CD14-positive monocyte (primary cell): ENCODE measurements around the gene SHQ1. TPM values are rescaled to one million over a fixed set of nuclear protein-coding genes. Genes with fewer than 3 reads are reported as not detected.

Experiments used
- DNase-seq, 3 donors: peaks; one replicate each; pipeline ENCODE4 v3.0.0-alpha.2; 2011 to 2022
- H2AFZ ChIP-seq: 2 replicates; pipeline ENCODE4 v1.6.0; 2012; ENCODE audit warnings: mild to moderate bottlenecking, low read depth, low read length, inconsistent platforms; ENCODE audit not compliant: insufficient read depth, poor library complexity, severe bottlenecking
- H3K27ac ChIP-seq, 2 donors: 1 replicate in 1 of 2; 2 replicates in 1 of 2; pipeline ENCODE4 v1.5.1; 2012 to 2013; ENCODE audit warnings: low read length in 2 of 2, control low read depth in 1 of 2, inconsistent platforms in 1 of 2, low read depth in 1 of 2, mild to moderate bottlenecking in 1 of 2
- H3K27me3 ChIP-seq, 2 donors: one replicate each; pipeline versions ENCODE4 v1.6.0 to v1.6.1; 2011 to 2013; ENCODE audit warnings: low read length in 2 of 2; ENCODE audit not compliant: control insufficient read depth in 2 of 2, insufficient read depth in 2 of 2
- H3K36me3 ChIP-seq, 2 donors: replicated peaks in 1 of 2; 1 replicate in 1 of 2; 2 replicates in 1 of 2; pipeline versions ENCODE4 v1.5.1 to v1.6.1; 2012 to 2013; ENCODE audit warnings: low read length in 2 of 2, control low read depth in 1 of 2, inconsistent platforms in 1 of 2, mild to moderate bottlenecking in 1 of 2; ENCODE audit not compliant: insufficient read depth in 2 of 2, control insufficient read depth in 1 of 2
- H3K4me1 ChIP-seq, 2 donors: 1 replicate in 1 of 2; 2 replicates in 1 of 2; pipeline versions ENCODE4 v1.5.1 to v1.6.1; 2012 to 2013; ENCODE audit warnings: low read length in 2 of 2, control low read depth in 1 of 2, inconsistent platforms in 1 of 2, mild to moderate bottlenecking in 1 of 2, moderate library complexity in 1 of 2; ENCODE audit not compliant: insufficient read depth in 2 of 2, control insufficient read depth in 1 of 2
- H3K4me2 ChIP-seq: replicated peaks from 2 replicates; pipeline ENCODE3; 2012; ENCODE audit warnings: low read length, moderate library complexity, mild to moderate bottlenecking; ENCODE audit not compliant: poor library complexity, severe bottlenecking; ENCODE audit errors: extremely low read depth
- H3K4me3 ChIP-seq, 3 experiments: fragments of 200-600 bp in 1 of 3; sonication (generic) in 1 of 3; replicated peaks in 1 of 3; 1 replicate in 2 of 3; 2 replicates in 1 of 3; pipeline ENCODE4 v1.5.1; 2011 to 2013; ENCODE audit warnings: low read length in 3 of 3, mild to moderate bottlenecking in 3 of 3, control low read depth in 2 of 3, low read depth in 2 of 3, inconsistent platforms in 1 of 3, moderate library complexity in 1 of 3
- H3K79me2 ChIP-seq: 2 replicates; pipeline ENCODE4 v1.6.0; 2012; ENCODE audit warnings: mild to moderate bottlenecking, control low read depth, inconsistent platforms, low read length, moderate library complexity; ENCODE audit not compliant: insufficient read depth
- H3K9ac ChIP-seq: 2 replicates; pipeline ENCODE4 v1.6.0; 2017; ENCODE audit warnings: low read length, mild to moderate bottlenecking; ENCODE audit not compliant: insufficient read depth, poor library complexity, severe bottlenecking
- H3K9me3 ChIP-seq, 2 donors: replicated peaks in 1 of 2; 1 replicate in 1 of 2; 2 replicates in 1 of 2; pipeline versions ENCODE4 v1.5.1 to v1.6.1; 2012 to 2013; ENCODE audit warnings: low read length in 2 of 2, control low read depth in 1 of 2; ENCODE audit not compliant: control insufficient read depth in 1 of 2, insufficient read depth in 1 of 2
- H4K20me1 ChIP-seq: 2 replicates; pipeline ENCODE4 v1.6.0; 2012; ENCODE audit warnings: mild to moderate bottlenecking, low read length, control low read depth, moderate library complexity; ENCODE audit not compliant: insufficient read depth
- H3K27ac Mint-ChIP-seq, 7 donors: one replicate each; pipeline ENCODE4 v1.8.0; 2020; ENCODE audit warnings: mild to moderate bottlenecking in 7 of 7, mixed read lengths in 7 of 7, moderate library complexity in 6 of 7, inconsistent platforms in 2 of 7
- H3K27me3 Mint-ChIP-seq, 3 donors: one replicate each; pipeline ENCODE4 v1.8.0; 2021 to 2022; ENCODE audit warnings: low read depth in 3 of 3, mild to moderate bottlenecking in 3 of 3, mixed read lengths in 3 of 3, moderate library complexity in 3 of 3, inconsistent platforms in 1 of 3
- H3K36me3 Mint-ChIP-seq, 2 donors: one replicate each; pipeline ENCODE4 v1.8.0; 2020; ENCODE audit warnings: mixed read lengths in 2 of 2, inconsistent platforms in 1 of 2, mild to moderate bottlenecking in 1 of 2
- H3K4me1 Mint-ChIP-seq: one replicate; pipeline ENCODE4 v1.8.0; 2020; ENCODE audit warnings: mild to moderate bottlenecking, mixed read lengths
- H3K4me3 Mint-ChIP-seq, 2 donors: one replicate each; pipeline ENCODE4 v1.8.0; 2020; ENCODE audit warnings: mild to moderate bottlenecking in 2 of 2, mixed read lengths in 2 of 2, moderate library complexity in 1 of 2
- H3K9me3 Mint-ChIP-seq, 7 donors: one replicate each; pipeline ENCODE4 v1.8.0; 2020 to 2022; ENCODE audit warnings: mixed read lengths in 7 of 7, mild to moderate bottlenecking in 6 of 7, moderate library complexity in 6 of 7, inconsistent platforms in 2 of 7
- WGBS: methylation state at CpG from one replicate; pipeline ENCODE4 v1.1.5; 2013; ENCODE audit warnings: missing lambda C conversion rate; ENCODE audit not compliant: insufficient coverage; 5-methylcytosine and 5-hydroxymethylcytosine counted together
- intact Hi-C, 2 donors: fragments of 100-400 bp; cut with micrococcal nuclease; formaldehyde crosslinking; loops; one replicate each; pipeline versions ENCODE4 v1.15.0 to v1.15.1; 2023
- polyA plus RNA-seq, 3 donors: library from polyadenylated mRNA; depleted of rRNA in 1 of 3; unstranded in 2 of 3; stranded (reverse) in 1 of 3; fragments of 300-500 nt in 2 of 3; fragments of >200 nt in 1 of 3; fragmentation: Illumina TruSeq in 2 of 3; gene quantifications; 1 replicate in 2 of 3; 2 replicates in 1 of 3; pipeline ENCODE4 v1.2.3, GENCODE V29; 2012 to 2021
- TF ChIP-seq, protein P1 (sequence below): fragments of 200-600 bp; IDR thresholded peaks from one replicate; pipeline ENCODE4 v1.8.0; 2022; ENCODE audit warnings: antibody characterized with exemption, mild to moderate bottlenecking

SHQ1 gene
- polyA plus RNA-seq, 3 donors, result 3.5 to 31.6 (median 8.2) TPM

- Histone ChIP-seq H2AFZ (no peak overlapping the region), H3K4me1 (no peaks in the 10 kb centered on the region), H3K27me3 (no peaks in the 10 kb centered on the region), H3K79me2 (no peaks in the 10 kb centered on the region), H3K9me3 (no peaks in the 10 kb centered on the region), H3K4me2 (no peak overlapping the region), H3K27ac (no peak overlapping the region), H3K9ac (no peak overlapping the region), H3K4me3 (no peak overlapping the region), H3K36me3 (peaks cover 3 to 46% of the 10 kb centered on the region in 2 donors), H4K20me1 (no peaks in the 10 kb centered on the region)
- H3K27me3 Mint-ChIP-seq, result peaks cover 0 to 9% (median 6%) of the 10 kb centered on the region in 3 donors
- no peak overlapping the region for H3K27ac Mint-ChIP-seq
- no peak for DNase-seq
- intact Hi-C loops, result no loop called here
- no peaks in the 10 kb centered on the region for H3K9me3 Mint-ChIP-seq
- TF ChIP-seq, protein P1, sequence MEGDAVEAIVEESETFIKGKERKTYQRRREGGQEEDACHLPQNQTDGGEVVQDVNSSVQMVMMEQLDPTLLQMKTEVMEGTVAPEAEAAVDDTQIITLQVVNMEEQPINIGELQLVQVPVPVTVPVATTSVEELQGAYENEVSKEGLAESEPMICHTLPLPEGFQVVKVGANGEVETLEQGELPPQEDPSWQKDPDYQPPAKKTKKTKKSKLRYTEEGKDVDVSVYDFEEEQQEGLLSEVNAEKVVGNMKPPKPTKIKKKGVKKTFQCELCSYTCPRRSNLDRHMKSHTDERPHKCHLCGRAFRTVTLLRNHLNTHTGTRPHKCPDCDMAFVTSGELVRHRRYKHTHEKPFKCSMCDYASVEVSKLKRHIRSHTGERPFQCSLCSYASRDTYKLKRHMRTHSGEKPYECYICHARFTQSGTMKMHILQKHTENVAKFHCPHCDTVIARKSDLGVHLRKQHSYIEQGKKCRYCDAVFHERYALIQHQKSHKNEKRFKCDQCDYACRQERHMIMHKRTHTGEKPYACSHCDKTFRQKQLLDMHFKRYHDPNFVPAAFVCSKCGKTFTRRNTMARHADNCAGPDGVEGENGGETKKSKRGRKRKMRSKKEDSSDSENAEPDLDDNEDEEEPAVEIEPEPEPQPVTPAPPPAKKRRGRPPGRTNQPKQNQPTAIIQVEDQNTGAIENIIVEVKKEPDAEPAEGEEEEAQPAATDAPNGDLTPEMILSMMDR, result no peak
- no peak overlapping the region for H3K4me3 Mint-ChIP-seq
- peaks cover 4% of the 10 kb centered on the region for H3K4me1 Mint-ChIP-seq
- 44% methylated on average over 1 of the region's 1 CpG for WGBS
- H3K36me3 Mint-ChIP-seq, result peaks cover 26 to 51% of the 10 kb centered on the region in 2 donors
Measured at GRCh38 chr3:72768936-72769335, 79.3 kb downstream of the SHQ1 start.

DNA sequence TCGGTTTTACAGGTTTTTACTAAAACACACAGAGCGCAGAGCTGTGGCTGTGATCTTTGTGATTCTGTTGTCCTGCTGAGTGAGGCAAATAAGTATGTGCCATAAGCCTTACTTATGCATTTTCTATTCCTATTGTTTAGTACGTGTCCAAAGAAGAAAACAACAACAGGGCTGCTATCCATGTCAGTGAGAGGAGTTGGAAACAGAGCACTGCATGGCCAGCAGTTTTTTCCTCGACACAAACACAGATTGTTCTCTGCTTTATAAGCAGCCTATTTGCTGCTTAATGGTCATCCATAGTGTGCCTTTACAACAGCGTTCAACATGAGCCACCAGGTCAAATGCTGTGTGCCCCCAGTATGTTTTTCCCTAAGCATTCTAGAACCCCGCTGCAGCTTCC lies 79.8 kb downstream of the SHQ1 start:
- DNase-seq, result no peak
- H3K4me1 ChIP-seq, result no peaks in the 10 kb centered on the region
- H4K20me1 ChIP-seq, result no peaks in the 10 kb centered on the region
- Mint-ChIP-seq H3K36me3 (peaks cover 31 to 55% of the 10 kb centered on the region in 2 donors), H3K27ac (no peak overlapping the region), H3K4me3 (no peak overlapping the region), H3K9me3 (no peaks in the 10 kb centered on the region), H3K4me1 (peaks cover 7% of the 10 kb centered on the region), H3K27me3 (peaks cover 0 to 9% (median 6%) of the 10 kb centered on the region in 3 donors)
- no peak overlapping the region for H3K4me3 ChIP-seq
- WGBS, result 92% methylated on average over 3 of the region's 6 CpGs
- H3K27ac ChIP-seq, result no peak overlapping the region
- no peak overlapping the region for H2AFZ ChIP-seq
- H3K4me2 ChIP-seq, result no peak overlapping the region
- TF ChIP-seq, protein P1, result no peak
- H3K9me3 ChIP-seq, result no peaks in the 10 kb centered on the region
- peaks cover 3 to 46% of the 10 kb centered on the region in 2 donors for H3K36me3 ChIP-seq
- H3K9ac ChIP-seq, result no peak overlapping the region
- intact Hi-C loops, result no loop called here
- no peaks in the 10 kb centered on the region for H3K79me2 ChIP-seq
- no peaks in the 10 kb centered on the region for H3K27me3 ChIP-seq
